IMR-90 (cell line): Measurements from ENCODE around the gene OR52K1. TPM values are rescaled to one million over a fixed set of nuclear protein-coding genes. Genes with fewer than 3 reads are reported as not detected.

ENCODE experiments used
- ATAC-seq: fragments of 200-7000 bp; cut with Tn5 transposase; 2 replicates; pipeline ENCODE4 v1.9.1; 2020; ENCODE audit warnings: low read depth, mild to moderate bottlenecking, moderate library complexity
- BruUV-seq: library from RNA; stranded (reverse); fragments of 400-500 nt; replicated peaks from 2 replicates; lab custom pipeline; 2021; lab: Mats Ljungman, UMichigan
- CTCF ChIA-PET: fragments of 300-600 bp; formaldehyde crosslinking; extraction: SDS; loops from one replicate; lab custom pipeline; 2021; ENCODE audit warnings: antibody characterized with exemption; lab: Yijun Ruan, JAX
- POLR2A ChIA-PET: fragments of 300-600 bp; sonication (Branson Sonifier 250); formaldehyde crosslinking; loops from one replicate; lab custom pipeline; 2022; ENCODE audit warnings: antibody characterized with exemption; ENCODE audit not compliant: unreplicated experiment; lab: Charles Lee
- DNase-seq: peaks from one replicate; pipeline ENCODE4 v3.0.0; 2013
- H2AFZ ChIP-seq: replicated peaks from 2 replicates; pipeline ENCODE3; 2013; ENCODE audit warnings: low read length, mild to moderate bottlenecking; ENCODE audit not compliant: poor library complexity
- H2AK5ac ChIP-seq: 2 replicates; pipeline ENCODE4 v1.6.1; 2013; ENCODE audit warnings: low read depth, low read length, inconsistent platforms
- H2AK9ac ChIP-seq: replicated peaks from 2 replicates; pipeline ENCODE3; 2013; ENCODE audit warnings: mild to moderate bottlenecking, low read depth, low read length, moderate library complexity; ENCODE audit not compliant: poor library complexity
- H2BK120ac ChIP-seq: 2 replicates; pipeline ENCODE4 v1.6.1; 2013; ENCODE audit warnings: low read depth, low read length, inconsistent platforms
- H2BK15ac ChIP-seq: 3 replicates; pipeline ENCODE4 v1.6.1; 2013; ENCODE audit warnings: low read depth, low read length, inconsistent platforms
- H2BK20ac ChIP-seq: 2 replicates; pipeline ENCODE4 v1.6.1; 2013; ENCODE audit warnings: low read depth, mild to moderate bottlenecking, inconsistent platforms, low read length, moderate library complexity
- H2BK5ac ChIP-seq: 2 replicates; pipeline ENCODE4 v1.6.1; 2013; ENCODE audit warnings: mild to moderate bottlenecking, low read depth, low read length, inconsistent platforms; ENCODE audit not compliant: poor library complexity, severe bottlenecking
- H3K14ac ChIP-seq: replicated peaks from 2 replicates; pipeline ENCODE4 v1.6.1; 2013; ENCODE audit warnings: low read depth, low read length, inconsistent platforms
- H3K18ac ChIP-seq: 2 replicates; pipeline ENCODE4 v1.6.1; 2013; ENCODE audit warnings: low read depth, low read length, control low read depth
- H3K23ac ChIP-seq: 2 replicates; pipeline ENCODE4 v1.6.1; 2013; ENCODE audit warnings: low read depth, low read length, inconsistent platforms
- H3K27ac ChIP-seq: 2 replicates; pipeline ENCODE4 v1.5.1; 2013; ENCODE audit warnings: mild to moderate bottlenecking, control low read depth, low read length; ENCODE audit not compliant: insufficient read depth
- H3K27me3 ChIP-seq: 2 replicates; pipeline ENCODE4 v1.6.1; 2013; ENCODE audit warnings: low read length; ENCODE audit not compliant: control insufficient read depth, insufficient read depth
- H3K36me3 ChIP-seq: 2 replicates; pipeline ENCODE4 v1.6.1; 2013; ENCODE audit warnings: low read length, mixed read lengths; ENCODE audit not compliant: control insufficient read depth, insufficient read depth
- H3K4ac ChIP-seq: 2 replicates; pipeline ENCODE4 v1.6.1; 2013; ENCODE audit warnings: low read depth, low read length, inconsistent platforms
- H3K4me1 ChIP-seq: 2 replicates; pipeline ENCODE4 v1.6.1; 2013; ENCODE audit warnings: low read length, mixed read lengths; ENCODE audit not compliant: control insufficient read depth, insufficient read depth
- H3K4me2 ChIP-seq: 2 replicates; pipeline ENCODE4 v1.6.1; 2013; ENCODE audit warnings: low read depth, mild to moderate bottlenecking, control low read depth, low read length, moderate library complexity
- H3K4me3 ChIP-seq: 2 replicates; pipeline ENCODE4 v1.5.1; 2013; ENCODE audit warnings: low read depth, mild to moderate bottlenecking, control low read depth, low read length, moderate library complexity; ENCODE audit not compliant: insufficient read depth
- H3K56ac ChIP-seq: 2 replicates; pipeline ENCODE4 v1.6.1; 2013; ENCODE audit warnings: low read length, inconsistent platforms; ENCODE audit not compliant: insufficient read depth; ENCODE audit errors: extremely low read depth
- H3K79me1 ChIP-seq, 2 experiments: 2 replicates each; pipeline ENCODE4 v1.6.1; 2013; ENCODE audit warnings: low read length in 2 of 2, inconsistent platforms in 1 of 2, low read depth in 1 of 2
- H3K9ac ChIP-seq: 2 replicates; pipeline ENCODE4 v1.6.1; 2013; ENCODE audit warnings: low read depth, low read length, control low read depth
- H3K9me1 ChIP-seq: 2 replicates; pipeline ENCODE4 v1.6.1; 2013; ENCODE audit warnings: low read length, inconsistent platforms; ENCODE audit not compliant: insufficient read depth
- H3K9me3 ChIP-seq: 2 replicates; pipeline ENCODE4 v1.6.1; 2013; ENCODE audit warnings: low read length; ENCODE audit not compliant: control insufficient read depth, insufficient read depth
- H4K20me1 ChIP-seq: 2 replicates; pipeline ENCODE4 v1.6.1; 2013; ENCODE audit warnings: low read length, inconsistent platforms; ENCODE audit not compliant: insufficient read depth
- H4K5ac ChIP-seq: 2 replicates; pipeline ENCODE4 v1.6.1; 2013; ENCODE audit warnings: mild to moderate bottlenecking, low read depth, low read length, control low read depth
- H4K8ac ChIP-seq, 2 experiments: 2 replicates each; pipeline ENCODE4 v1.6.1; 2013; ENCODE audit warnings: low read depth in 2 of 2, low read length in 2 of 2, control low read depth in 1 of 2, inconsistent platforms in 1 of 2
- H4K91ac ChIP-seq: 2 replicates; pipeline ENCODE4 v1.6.1; 2013; ENCODE audit warnings: low read depth, low read length, inconsistent platforms; ENCODE audit not compliant: insufficient read depth
- BHLHE40 ChIP-seq: fragments of 150-350 bp; IDR thresholded peaks from 2 replicates; pipeline ENCODE4 v1.6.1; 2016; ENCODE audit warnings: mild to moderate bottlenecking, low read depth, low read length
- CEBPB ChIP-seq: IDR thresholded peaks from 2 replicates; pipeline ENCODE4 v1.6.1; 2012; ENCODE audit warnings: low read depth, low read length, improper control_type of control experiment
- CHD1 ChIP-seq: IDR thresholded peaks from 2 replicates; pipeline ENCODE4 v1.6.1; 2012; ENCODE audit warnings: low read depth, low read length, improper control_type of control experiment
- ELK1 ChIP-seq: fragments of 150-350 bp; IDR thresholded peaks from 2 replicates; pipeline ENCODE4 v1.6.1; 2016; ENCODE audit warnings: low read depth, mild to moderate bottlenecking, low read length, moderate library complexity, borderline replicate concordance
- FOS ChIP-seq: fragments of 150-350 bp; IDR thresholded peaks from 2 replicates; pipeline ENCODE4 v1.6.1; 2016; ENCODE audit warnings: low read depth, low read length
- MAZ ChIP-seq: IDR thresholded peaks from 2 replicates; pipeline ENCODE4 v1.6.1; 2012; ENCODE audit warnings: low read depth, mild to moderate bottlenecking, low read length, improper control_type of control experiment, moderate library complexity, borderline replicate concordance
- NFE2L2 ChIP-seq: fragments of 150-350 bp; IDR thresholded peaks from 2 replicates; pipeline ENCODE4 v1.6.1; 2016; ENCODE audit warnings: low read depth, mild to moderate bottlenecking, low read length
- POLR2A ChIP-seq: IDR thresholded peaks from 2 replicates; pipeline ENCODE4 v1.6.1; 2012; ENCODE audit warnings: mild to moderate bottlenecking, low read depth, low read length
- RAD21 ChIP-seq: IDR thresholded peaks from 2 replicates; pipeline ENCODE4 v1.6.1; 2012; ENCODE audit warnings: low read length, improper control_type of control experiment
- RCOR1 ChIP-seq: IDR thresholded peaks from 2 replicates; pipeline ENCODE4 v1.6.1; 2012; ENCODE audit warnings: mild to moderate bottlenecking, low read length, improper control_type of control experiment; ENCODE audit not compliant: insufficient replicate concordance
- RFX5 ChIP-seq: IDR thresholded peaks from 2 replicates; pipeline ENCODE4 v1.8.0; 2012; ENCODE audit warnings: low read depth, mild to moderate bottlenecking, low read length, moderate library complexity
- SMC3 ChIP-seq: fragments of 150-350 bp; IDR thresholded peaks from 2 replicates; pipeline ENCODE4 v1.6.1; 2016; ENCODE audit warnings: low read depth, mild to moderate bottlenecking, antibody characterized with exemption, low read length, moderate library complexity
- WGBS, 2 experiments: methylation state at CpG; one replicate each; pipeline versions ENCODE4 v1.1.5 to v1.1.7; 2013; ENCODE audit warnings: missing lambda C conversion rate in 2 of 2; ENCODE audit not compliant: insufficient read length in 1 of 2; ENCODE audit errors: extremely low coverage in 2 of 2; 5-methylcytosine and 5-hydroxymethylcytosine counted together
- dilution Hi-C: fragments of 300-500 bp; cut with HindIII; formaldehyde crosslinking; loops from one replicate; pipeline ENCODE4 v1.14.3; 2018; ENCODE audit warnings: low sequenced_read_pairs; ENCODE audit not compliant: unreplicated experiment
- in situ Hi-C: fragments of 300-500 bp; cut with MboI; formaldehyde crosslinking; loops from 3 replicates; pipeline ENCODE4 v1.14.3; 2019; ENCODE audit warnings: low sequenced_read_pairs, inconsistent platforms, mixed read lengths
- intact Hi-C: fragments of 100-400 bp; cut with micrococcal nuclease; formaldehyde crosslinking; loops from 2 replicates; pipeline ENCODE4 v1.10.0; 2022
- polyA plus RNA-seq, 3 experiments: library from polyadenylated mRNA; depleted of rRNA; stranded (reverse); fragments of >200 nt; gene quantifications; 2 replicates each; pipeline ENCODE4 v1.2.3, GENCODE V29; 2012; ENCODE audit warnings: low replicate concordance in 1 of 3
- total RNA-seq: library from RNA; depleted of rRNA; stranded (reverse); fragments of >200 nt; gene quantifications from 2 replicates; pipeline ENCODE4 v1.2.3, GENCODE V29; 2012

OR52K1 gene
- total and polyA plus RNA-seq, 2 of the 4 experiments (the other 2 are of a cell fraction), result not detected

DNA sequence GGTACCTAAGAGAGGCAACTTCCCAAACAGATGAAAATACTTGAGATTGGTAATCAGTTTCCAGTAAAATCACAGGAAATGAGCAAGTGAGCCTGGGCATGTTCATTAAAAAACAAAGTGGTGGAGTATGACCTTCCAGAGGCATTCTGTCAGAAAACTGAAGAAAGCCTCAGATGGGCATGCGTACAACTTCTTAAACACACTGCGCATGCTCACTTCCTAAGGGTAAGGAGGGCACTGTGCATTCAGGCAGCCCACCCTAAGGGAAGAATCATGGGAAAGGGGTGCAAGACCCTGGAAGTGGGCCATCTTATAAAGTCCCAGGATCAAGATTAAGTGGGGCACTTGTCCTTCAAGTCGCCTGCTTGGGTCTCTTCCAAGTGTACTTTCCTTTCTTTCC, 29.3 kb upstream of the OR52K1 start:
- no peak overlapping the region for H4K8ac ChIP-seq
- no peak overlapping the region for H2BK20ac ChIP-seq
- no peak overlapping the region for H2AK9ac ChIP-seq
- H3K9me3 ChIP-seq, result no peaks in the 10 kb centered on the region; the same call in 1 of the 2 replicates
- no peaks in the 10 kb centered on the region for H4K20me1 ChIP-seq
- TF ChIP-seq BHLHE40 (no peak), NFE2L2 (no peak), CHD1 (no peak), SMC3 (no peak), FOS (no peak), ELK1 (no peak), RAD21 (no peak), MAZ (no peak), RFX5 (no peak), RCOR1 (no peak), CEBPB (no peak), POLR2A (no peak)
- no peaks in the 10 kb centered on the region for H3K27me3 ChIP-seq
- H3K18ac ChIP-seq, result no peak overlapping the region
- ChIA-PET CTCF (no interaction called here), POLR2A (no interaction called here)
- ATAC-seq, result no peak
- no peak overlapping the region for H3K27ac ChIP-seq
- H2BK5ac ChIP-seq, result no peak overlapping the region
- H3K4me2 ChIP-seq, result no peak overlapping the region
- H3K36me3 ChIP-seq, result no peaks in the 10 kb centered on the region
- no peak overlapping the region for H3K23ac ChIP-seq
- H3K56ac ChIP-seq, result no peak overlapping the region
- H3K4me3 ChIP-seq, result no peak overlapping the region
- dilution Hi-C loops (no loop called here), intact Hi-C loops (no loop called here), in situ Hi-C loops (no loop called here)
- DNase-seq, result no peak
- no peak overlapping the region for H2BK120ac ChIP-seq
- no peak overlapping the region for H2BK15ac ChIP-seq
- no peak overlapping the region for H3K4ac ChIP-seq
- no peaks in the 10 kb centered on the region for H3K4me1 ChIP-seq
- no peak overlapping the region for H3K9ac ChIP-seq
- H4K91ac ChIP-seq, result no peak overlapping the region
- no peaks in the 10 kb centered on the region for H3K9me1 ChIP-seq
- H4K5ac ChIP-seq, result no peak overlapping the region
- no TSS peak for BruUV-seq
- no peaks in the 10 kb centered on the region for H3K79me1 ChIP-seq
- H2AFZ ChIP-seq, result no peak overlapping the region
- H2AK5ac ChIP-seq, result no peak overlapping the region
- WGBS, 2 experiments, result no CpG with 5 or more reads among the region's 3 CpGs
- no peak overlapping the region for H3K14ac ChIP-seq
